HG03280 (cell line): Measurements from ENCODE around the gene ARAP2.
A peak's percentile ranks its signal among the peaks of the same experiment; 100 is the strongest.

Source experiments
- ATAC-seq: cut with Tn5 transposase; IDR thresholded peaks from one replicate; pipeline ENCODE4 v1.9.1; 2021; ENCODE audit warnings: mild to moderate bottlenecking, moderate library complexity; ENCODE audit not compliant: unreplicated experiment

ARAP2 gene

GRCh38 chr4:36220776-36221175, 23.5 kb downstream of the ARAP2 start:
- ATAC-seq = no peak

GRCh38 chr4:36218121-36218520, 26.2 kb downstream of the ARAP2 start:
- ATAC-seq = no peak

GRCh38 chr4:36215627-36216026, 28.7 kb downstream of the ARAP2 start:
- ATAC-seq = no peak

GRCh38 chr4:36214735-36215485, 29.4 kb downstream of the ARAP2 start:
- ATAC-seq = no peak

- no peak for ATAC-seq
Observed at GRCh38 chr4:36213977-36214376, 30.3 kb downstream of the ARAP2 start.

GRCh38 chr4:36211084-36211483, 33.2 kb downstream of the ARAP2 start:
- ATAC-seq = no peak

GRCh38 chr4:36209941-36210649, 34.2 kb downstream of the ARAP2 start:
- ATAC-seq = no peak

GRCh38 chr4:36208893-36209473, 35.3 kb downstream of the ARAP2 start:
- peak; percentile 79 for ATAC-seq

- no peak for ATAC-seq
Observed at GRCh38 chr4:36207831-36208520, 36.3 kb downstream of the ARAP2 start.

GRCh38 chr4:36207367-36207766, 36.9 kb downstream of the ARAP2 start:
- no peak for ATAC-seq

GRCh38 chr4:36206603-36207311, 37.6 kb downstream of the ARAP2 start:
- ATAC-seq = no peak

GRCh38 chr4:36206012-36206411, 38.3 kb downstream of the ARAP2 start:
- no peak for ATAC-seq

GRCh38 chr4:36198861-36199260, 45.5 kb downstream of the ARAP2 start:
- no peak for ATAC-seq

- ATAC-seq = no peak
Observed at GRCh38 chr4:36198068-36198808, 46.1 kb downstream of the ARAP2 start.

- ATAC-seq = no peak
Observed at GRCh38 chr4:36197501-36197900, 46.8 kb downstream of the ARAP2 start.

- ATAC-seq = no peak
Observed at GRCh38 chr4:36196145-36196913, 48.0 kb downstream of the ARAP2 start.

GRCh38 chr4:36192922-36193321, 51.4 kb downstream of the ARAP2 start:
- ATAC-seq = no peak

GRCh38 chr4:36189511-36190226, 54.6 kb downstream of the ARAP2 start:
- peak; percentile 57 for ATAC-seq
